AG04449 (cell line): ENCODE measurements around the gene ADGRG6.

Experiments
- CTCF ChIA-PET: fragments of 350-600 bp; formaldehyde crosslinking; extraction: SDS; loops from one replicate; lab custom pipeline; 2021; ENCODE audit warnings: antibody characterized with exemption; lab: Yijun Ruan, JAX
- POLR2A ChIA-PET: fragments of 400-600, 350-600 bp; formaldehyde crosslinking; extraction: SDS; loops from one replicate; lab custom pipeline; 2020; ENCODE audit warnings: antibody characterized with exemption, inconsistent platforms; lab: Yijun Ruan, JAX
- DNase-seq: peaks from one replicate; pipeline ENCODE4 v3.0.0-alpha.2; 2010; ENCODE audit warnings: low read depth, low spot score
- H3K4me3 ChIP-seq: 2 replicates; pipeline ENCODE4 v1.5.1; 2011; ENCODE audit warnings: low read depth, mild to moderate bottlenecking, control low read depth, low read length
- TF ChIP-seq, protein P1 (sequence below): IDR thresholded peaks from one replicate; pipeline ENCODE4 v1.5.1; 2011; ENCODE audit warnings: mild to moderate bottlenecking, moderate library complexity, low read length, control low read depth, inconsistent platforms; ENCODE audit not compliant: insufficient read depth; ENCODE audit errors: missing control alignments

The ADGRG6 gene

GRCh38 chr6:142406131-142406530 is 104.3 kb downstream of the ADGRG6 start:
- CTCF ChIA-PET, result interaction anchor here (1.1 kb wide), 1 partner anchor 10 kb away, joined by 4 read pairs; no protein-coding TSS in a partner anchor

GRCh38 chr6:142407685-142408273 is 106.0 kb downstream of the ADGRG6 start:
- TF ChIP-seq, protein P1, sequence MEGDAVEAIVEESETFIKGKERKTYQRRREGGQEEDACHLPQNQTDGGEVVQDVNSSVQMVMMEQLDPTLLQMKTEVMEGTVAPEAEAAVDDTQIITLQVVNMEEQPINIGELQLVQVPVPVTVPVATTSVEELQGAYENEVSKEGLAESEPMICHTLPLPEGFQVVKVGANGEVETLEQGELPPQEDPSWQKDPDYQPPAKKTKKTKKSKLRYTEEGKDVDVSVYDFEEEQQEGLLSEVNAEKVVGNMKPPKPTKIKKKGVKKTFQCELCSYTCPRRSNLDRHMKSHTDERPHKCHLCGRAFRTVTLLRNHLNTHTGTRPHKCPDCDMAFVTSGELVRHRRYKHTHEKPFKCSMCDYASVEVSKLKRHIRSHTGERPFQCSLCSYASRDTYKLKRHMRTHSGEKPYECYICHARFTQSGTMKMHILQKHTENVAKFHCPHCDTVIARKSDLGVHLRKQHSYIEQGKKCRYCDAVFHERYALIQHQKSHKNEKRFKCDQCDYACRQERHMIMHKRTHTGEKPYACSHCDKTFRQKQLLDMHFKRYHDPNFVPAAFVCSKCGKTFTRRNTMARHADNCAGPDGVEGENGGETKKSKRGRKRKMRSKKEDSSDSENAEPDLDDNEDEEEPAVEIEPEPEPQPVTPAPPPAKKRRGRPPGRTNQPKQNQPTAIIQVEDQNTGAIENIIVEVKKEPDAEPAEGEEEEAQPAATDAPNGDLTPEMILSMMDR, result no peak
- DNase-seq, result no peak
- CTCF ChIA-PET, result no interaction called here
- H3K4me3 ChIP-seq, result no peak overlapping the region
- POLR2A ChIA-PET, result no interaction called here

More at GRCh38 chr6:142406131-142406530, 104.3 kb downstream of the ADGRG6 start:
- TF ChIP-seq, protein P1, result no peak
- no peak for DNase-seq
- POLR2A ChIA-PET, result no interaction called here
- no peak overlapping the region for H3K4me3 ChIP-seq

DNA sequence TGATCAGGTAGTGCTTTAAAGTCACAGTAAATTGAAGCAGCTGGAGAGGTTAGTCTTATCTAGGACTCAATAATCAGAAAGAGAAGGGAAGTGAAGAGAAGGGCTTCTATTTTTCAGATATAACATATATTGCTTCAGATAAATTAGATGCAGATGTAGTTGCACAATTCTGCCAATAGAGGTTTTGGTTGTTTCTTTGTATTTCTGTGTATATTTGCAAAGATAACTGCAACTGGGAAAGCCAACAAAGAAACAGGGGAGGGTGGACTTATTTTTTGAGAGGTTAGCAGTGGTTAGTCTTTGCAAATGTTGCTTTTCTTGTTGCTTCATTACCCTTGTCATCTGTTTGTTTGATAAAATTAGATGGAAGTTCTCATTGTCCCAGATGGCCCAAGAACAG is 106.6 kb downstream of the ADGRG6 start:
- H3K4me3 ChIP-seq, result no peak overlapping the region
- ChIA-PET POLR2A (no interaction called here), CTCF (no interaction called here)
- no peak for DNase-seq
- TF ChIP-seq, protein P1, result no peak

GRCh38 chr6:142409794-142410193 is 108.0 kb downstream of the ADGRG6 start:
- no peak for DNase-seq
- no peak overlapping the region for H3K4me3 ChIP-seq
- POLR2A ChIA-PET, result no interaction called here
- TF ChIP-seq, protein P1, result no peak
- CTCF ChIA-PET, result interaction anchor here (1.3 kb wide), 1 partner anchor 23 kb away, joined by 3 read pairs; no protein-coding TSS in a partner anchor

DNA sequence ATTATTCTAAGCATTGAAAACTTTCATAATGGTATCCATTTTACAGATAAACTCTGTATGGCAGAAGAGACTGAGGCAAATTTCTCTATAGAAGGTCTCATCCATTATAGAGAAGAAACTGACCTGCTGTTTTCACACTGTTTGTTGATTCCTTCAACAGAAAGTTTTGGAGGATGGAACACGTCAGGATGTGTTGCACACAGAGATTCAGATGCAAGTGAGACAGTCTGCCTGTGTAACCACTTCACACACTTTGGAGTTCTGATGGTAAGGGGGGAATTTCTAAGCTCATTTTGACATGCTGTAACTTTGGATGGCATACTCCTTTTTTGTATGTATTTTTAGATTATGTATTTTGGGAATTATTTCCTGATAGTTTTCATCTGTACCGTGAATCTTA is 109.3 kb downstream of the ADGRG6 start:
- TF ChIP-seq, protein P1, result no peak
- no peak overlapping the region for H3K4me3 ChIP-seq
- no peak for DNase-seq
- POLR2A ChIA-PET, result no interaction called here
- CTCF ChIA-PET, result no interaction called here

DNA sequence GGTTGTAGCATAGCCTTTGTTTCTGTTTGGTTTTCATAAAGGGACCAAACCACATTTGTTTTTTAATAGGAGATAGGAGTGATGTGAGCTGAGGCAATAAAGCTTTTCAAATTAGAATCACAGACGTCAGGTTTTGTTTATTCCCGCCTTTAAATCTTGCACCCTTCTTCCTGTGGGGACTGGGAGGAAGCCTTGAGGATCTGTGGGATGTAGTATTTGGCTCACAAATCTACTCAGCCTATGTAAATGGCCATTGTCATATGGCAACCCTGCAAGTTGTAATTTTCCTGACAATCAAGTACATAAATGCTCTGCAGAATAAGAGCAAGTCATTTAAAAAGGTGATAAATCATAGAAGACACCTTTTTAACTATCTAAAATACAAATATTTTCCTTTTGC is 110.4 kb downstream of the ADGRG6 start:
- H3K4me3 ChIP-seq, result no peak overlapping the region
- no peak for DNase-seq
- CTCF ChIA-PET, result no interaction called here
- POLR2A ChIA-PET, result interaction anchor here (0.6 kb wide), 1 partner anchor 139 kb away, joined by 3 read pairs; no protein-coding TSS in a partner anchor
- TF ChIP-seq, protein P1, result no peak
